Heart left ventricle (tissue), 13 donors: ENCODE results near the gene CALML6.

Experiments
- CTCF ChIP-seq, 12 donors: fragments of 200-600 bp; sonication (generic) in 4 of 12; IDR thresholded peaks; one replicate each; pipeline versions ENCODE4 v1.5.0 to v1.8.0; 2018 to 2022; ENCODE audit warnings: antibody characterized with exemption in 12 of 12, mild to moderate bottlenecking in 5 of 12
- POLR2A ChIP-seq, 2 donors: fragments of 450-650 bp; IDR thresholded peaks; one replicate each; pipeline ENCODE4 v1.6.1; 2017; ENCODE audit warnings: antibody characterized with exemption in 2 of 2, mild to moderate bottlenecking in 2 of 2, moderate library complexity in 2 of 2
- donor health status: ischemic (EF 13 %, LVEDD 7.1; RV severe dilation, severe dysfunction).
- donor health status: DM: no; HTN: yes; CAD: no.
- donor health status: DM: no; HTN: no; CAD: no.
- donor health status: ischemic (EF 25% LVEDD 6.9; RV normal size, moderate dysfunction).
- donor health status: ischemic (EF 25% LVEDD 5.7; RV mildly dilated, moderate dysfunction).
- donor health status: ischemic (EF 35%, LVEDD 5.7; RV mildly dilated, moderate dysfunction).
- donor health status: nonischemic (EF 11% LVEDD 7.7; RV severe dilation, severe dysfunction).
- donor health status: DM: yes; HTN: yes; CAD: no.
- donor health status: PGD.
- donor health status: ischemic (EF 29% LVEDD 5.4; RV normal size, mild dysfunction).
- donor health status: nonischemic (EF 23%, LVEDD 6.1; RV moderate dilation, normal function).

GRCh38 chr1:1929639-1930545, 14.8 kb downstream of the CALML6 start:
- TF ChIP-seq CTCF (IDR thresholded peaks at IDR 0.05): no peak
- no peak for TF ChIP-seq POLR2A (IDR thresholded peaks at IDR 0.05)
